GM18519 (cell line): ENCODE measurements around the gene TM6SF1.
"Not testable (repeated sequence)": the region's sequence is repeated elsewhere in the genome, so short reads cannot be mapped to it uniquely, and the experiment has no call there.

ENCODE experiments used
- ATAC-seq: cut with Tn5 transposase; IDR thresholded peaks from one replicate; pipeline ENCODE4 v1.9.1; 2021; ENCODE audit warnings: mild to moderate bottlenecking, moderate library complexity; ENCODE audit not compliant: unreplicated experiment, low FRiP score

TM6SF1 gene

GRCh38 chr15:83169576-83169975 lies 62.1 kb downstream of the TM6SF1 start:
- ATAC-seq: not testable (repeated sequence)

DNA sequence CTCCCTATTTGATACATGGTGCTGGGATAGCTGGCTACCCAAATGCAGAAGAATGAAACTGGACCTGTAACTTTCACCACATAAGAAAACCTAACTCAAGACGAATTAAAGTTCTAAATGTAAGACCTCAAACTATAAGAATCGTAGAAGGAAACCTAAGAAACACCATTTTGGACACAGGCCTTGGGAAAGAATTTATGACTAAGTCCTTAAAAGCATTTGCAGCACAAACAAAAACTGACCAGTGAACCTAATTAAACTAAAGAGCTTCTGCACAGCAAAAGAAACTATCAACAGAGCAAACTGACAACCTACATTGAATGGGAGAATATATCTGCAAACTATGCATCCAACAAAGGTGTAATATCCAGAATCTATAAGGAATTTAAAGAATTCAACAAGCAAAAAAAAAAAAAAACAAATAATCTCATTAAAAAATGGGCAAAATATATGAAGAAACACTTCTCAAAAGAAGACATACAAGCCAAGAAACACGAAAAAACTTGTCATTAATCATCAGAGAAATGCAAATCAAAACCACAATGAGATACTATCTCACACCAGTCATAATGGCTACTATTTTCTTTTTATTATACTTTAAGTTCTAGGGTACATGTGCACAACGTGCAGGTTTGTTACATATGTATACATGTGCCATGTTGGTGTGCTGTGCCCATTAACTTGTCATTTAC lies 63.2 kb downstream of the TM6SF1 start:
- ATAC-seq: no peak

- ATAC-seq: no peak
Measured at GRCh38 chr15:83174891-83175290, 67.4 kb downstream of the TM6SF1 start.

DNA sequence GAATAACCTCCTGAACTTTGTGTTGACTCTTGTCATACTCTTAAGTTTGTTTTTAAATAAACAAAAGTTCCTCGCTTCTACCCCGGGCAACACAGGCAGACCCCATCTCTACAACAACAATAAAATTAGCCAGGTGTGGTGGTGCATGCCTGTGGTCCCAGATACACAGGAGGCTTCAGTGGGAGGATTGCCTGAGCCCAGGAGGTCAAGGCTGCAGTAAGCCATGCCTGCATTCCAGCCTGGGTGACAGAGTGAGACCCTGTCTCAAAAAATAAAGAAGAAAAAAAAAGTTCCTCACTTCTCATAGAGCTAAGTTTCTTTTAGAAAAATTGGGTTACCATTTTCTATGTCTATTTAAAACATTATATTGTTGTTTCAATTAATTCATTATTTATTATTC lies 70.9 kb downstream of the TM6SF1 start:
- ATAC-seq: no peak

GRCh38 chr15:83178869-83179325 lies 71.5 kb downstream of the TM6SF1 start:
- no peak for ATAC-seq

DNA sequence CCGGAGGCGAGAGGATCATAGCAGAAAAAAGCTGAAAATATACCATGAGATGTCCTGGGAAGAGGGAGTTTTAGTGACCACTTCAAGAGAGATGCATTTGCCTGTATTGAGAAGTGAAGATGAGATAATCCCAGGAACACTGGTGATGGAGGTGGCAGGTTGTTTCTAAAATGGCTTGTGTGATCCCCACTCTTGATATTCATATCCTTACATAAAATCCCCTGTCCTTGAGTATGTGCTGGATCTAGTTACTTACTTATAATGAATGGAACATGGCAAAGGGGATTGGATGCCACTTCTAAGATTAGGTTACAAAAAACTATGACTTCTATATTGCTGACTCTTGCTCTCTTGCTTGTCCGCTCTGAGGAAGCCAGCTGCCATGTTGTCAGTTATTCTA lies 78.1 kb downstream of the TM6SF1 start:
- no peak for ATAC-seq
